Measurements from ENCODE around the gene TCF12. TPM values are rescaled to one million over a fixed set of nuclear protein-coding genes. Genes with fewer than 3 reads are reported as not detected.

TCF12 gene
- total RNA-seq, 4 donors from 2014 or later, result 105 to 446 (median 180) TPM

DNA sequence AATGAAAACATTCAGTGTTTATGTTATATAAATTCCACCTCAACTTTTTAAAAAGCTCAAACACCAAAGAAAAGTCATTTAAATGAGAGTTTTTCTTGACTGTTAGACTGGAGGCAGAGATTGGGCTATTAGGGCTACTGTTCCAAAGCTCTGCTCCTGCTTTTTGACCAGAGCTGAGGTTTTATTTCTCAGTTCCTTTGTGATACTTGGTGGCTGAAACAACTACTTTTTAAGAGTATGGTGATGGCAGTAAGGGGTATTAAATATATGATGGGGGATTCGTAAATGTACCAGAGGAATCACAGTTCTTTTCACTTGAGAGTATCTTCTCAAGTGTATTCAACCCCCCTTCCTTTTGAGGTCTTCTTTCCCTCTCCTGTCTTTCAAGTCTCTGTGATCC, 271.8 kb downstream of the TCF12 start:
- peaks cover 0 to 9% (median 4%) of the 10 kb centered on the region in 4 donors for H3K36me3 ChIP-seq
- H3K27me3 ChIP-seq, result no peaks in the 10 kb centered on the region
- H3K4me3 ChIP-seq, result no peak overlapping the region
- H3K9me3 ChIP-seq, result no peaks in the 10 kb centered on the region
- in situ Hi-C loops (cut with MboI; ENCODE audit: low pct_ligation_motif_present in 1 of 4, low pct_unique_long_range_greater_than_20kb in 1 of 4, low sequenced_read_pairs in 3 of 4) (no loop called here), intact Hi-C loops (cut with DNase I; ENCODE audit: low total_unique reads) (no loop called here)
- no peak overlapping the region for H3K27ac ChIP-seq
- TF ChIP-seq, protein P1, sequence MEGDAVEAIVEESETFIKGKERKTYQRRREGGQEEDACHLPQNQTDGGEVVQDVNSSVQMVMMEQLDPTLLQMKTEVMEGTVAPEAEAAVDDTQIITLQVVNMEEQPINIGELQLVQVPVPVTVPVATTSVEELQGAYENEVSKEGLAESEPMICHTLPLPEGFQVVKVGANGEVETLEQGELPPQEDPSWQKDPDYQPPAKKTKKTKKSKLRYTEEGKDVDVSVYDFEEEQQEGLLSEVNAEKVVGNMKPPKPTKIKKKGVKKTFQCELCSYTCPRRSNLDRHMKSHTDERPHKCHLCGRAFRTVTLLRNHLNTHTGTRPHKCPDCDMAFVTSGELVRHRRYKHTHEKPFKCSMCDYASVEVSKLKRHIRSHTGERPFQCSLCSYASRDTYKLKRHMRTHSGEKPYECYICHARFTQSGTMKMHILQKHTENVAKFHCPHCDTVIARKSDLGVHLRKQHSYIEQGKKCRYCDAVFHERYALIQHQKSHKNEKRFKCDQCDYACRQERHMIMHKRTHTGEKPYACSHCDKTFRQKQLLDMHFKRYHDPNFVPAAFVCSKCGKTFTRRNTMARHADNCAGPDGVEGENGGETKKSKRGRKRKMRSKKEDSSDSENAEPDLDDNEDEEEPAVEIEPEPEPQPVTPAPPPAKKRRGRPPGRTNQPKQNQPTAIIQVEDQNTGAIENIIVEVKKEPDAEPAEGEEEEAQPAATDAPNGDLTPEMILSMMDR (IDR thresholded peaks at IDR 0.05), result no peak
- TF ChIP-seq EP300 (IDR thresholded peaks at IDR 0.05; ENCODE audit: low read depth), result no peak
- TF ChIP-seq POLR2AphosphoS5 (IDR thresholded peaks at IDR 0.05), result no peak
- TF ChIP-seq POLR2A (IDR thresholded peaks at IDR 0.05), result no peak
- no peaks in the 10 kb centered on the region for H3K4me1 ChIP-seq
- DNase-seq, result no peak
- 79% methylated on average over 1 of the region's 1 CpG; no CpG with 5 or more reads in 1 of the 2 donors for WGBS, 2 donors (ENCODE audit: low coverage in 1 of 2)

DNA sequence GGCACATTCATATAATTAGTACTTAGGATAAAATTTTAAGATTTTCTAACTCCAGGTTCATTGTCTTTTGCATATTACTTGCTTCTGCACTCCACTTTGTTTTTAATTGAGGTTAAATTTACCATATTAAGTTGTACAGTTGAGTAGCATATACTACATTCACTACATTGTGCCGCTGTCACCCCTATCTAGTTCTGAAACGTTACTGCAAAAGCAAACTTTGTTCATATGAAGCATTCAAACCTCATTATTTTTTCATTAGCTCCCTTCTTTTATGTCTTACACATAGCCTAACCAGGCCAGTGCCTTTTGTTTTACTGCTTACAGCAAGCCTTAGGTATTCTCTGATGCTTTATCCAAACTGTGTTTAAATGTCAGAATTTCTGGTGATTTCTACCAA, 274.7 kb downstream of the TCF12 start:
- Histone ChIP-seq H3K4me1 (peaks cover 0 to 3% (median 2%) of the 10 kb centered on the region in 4 donors), H3K36me3 (peaks cover 0 to 9% (median 2%) of the 10 kb centered on the region in 4 donors), H3K27ac (no peak overlapping the region), H3K9me3 (no peaks in the 10 kb centered on the region), H3K4me3 (no peak overlapping the region), H3K27me3 (no peaks in the 10 kb centered on the region)
- no peak for TF ChIP-seq EP300 (IDR thresholded peaks at IDR 0.05; ENCODE audit: low read depth)
- TF ChIP-seq, protein P1 (IDR thresholded peaks at IDR 0.05), result no peak
- no peak for TF ChIP-seq POLR2AphosphoS5 (IDR thresholded peaks at IDR 0.05)
- TF ChIP-seq POLR2A (IDR thresholded peaks at IDR 0.05), result no peak
- no peak for DNase-seq
- intact Hi-C loops (cut with DNase I; ENCODE audit: low total_unique reads), result no loop called here
- WGBS, 2 donors (ENCODE audit: low coverage in 1 of 2), result 86% methylated on average over 2 of the region's 2 CpGs
- in situ Hi-C loops (cut with MboI; ENCODE audit: low pct_ligation_motif_present in 1 of 4, low pct_unique_long_range_greater_than_20kb in 1 of 4, low sequenced_read_pairs in 3 of 4), result no loop called here

DNA sequence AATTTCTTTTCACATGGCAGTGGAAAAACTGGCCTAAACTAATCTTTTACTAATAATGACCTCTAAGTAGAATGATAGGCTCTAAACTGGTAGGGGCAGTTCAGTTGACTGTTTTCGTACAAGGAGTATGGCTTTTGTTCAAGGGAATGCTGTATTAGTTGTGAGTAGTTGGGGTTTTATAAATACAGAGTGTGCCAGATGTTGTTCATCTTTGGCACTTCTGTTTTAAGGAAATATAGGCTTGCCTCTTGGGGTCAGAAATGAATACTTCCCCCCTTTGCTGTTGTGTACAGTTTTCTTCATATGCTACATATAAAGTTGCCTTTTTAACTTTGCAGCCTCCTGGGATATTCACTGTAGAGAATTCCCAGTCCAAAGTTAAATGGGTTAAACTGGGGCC, 276.9 kb downstream of the TCF12 start:
- Histone ChIP-seq H3K4me3 (no peak overlapping the region), H3K36me3 (peaks cover 0 to 9% (median 2%) of the 10 kb centered on the region in 4 donors), H3K27me3 (no peaks in the 10 kb centered on the region), H3K4me1 (peaks cover 5 to 25% (median 11%) of the 10 kb centered on the region in 4 donors), H3K9me3 (no peaks in the 10 kb centered on the region), H3K27ac (no peak overlapping the region)
- in situ Hi-C loops (cut with MboI; ENCODE audit: low pct_ligation_motif_present in 1 of 4, low pct_unique_long_range_greater_than_20kb in 1 of 4, low sequenced_read_pairs in 3 of 4) (no loop called here), intact Hi-C loops (cut with DNase I; ENCODE audit: low total_unique reads) (no loop called here)
- DNase-seq, result no peak
- TF ChIP-seq EP300 (IDR thresholded peaks at IDR 0.05; ENCODE audit: low read depth) (no peak), POLR2A (IDR thresholded peaks at IDR 0.05) (no peak), POLR2AphosphoS5 (IDR thresholded peaks at IDR 0.05) (no peak)
- TF ChIP-seq, protein P1 (IDR thresholded peaks at IDR 0.05), result no peak
- 80 to 88% methylated on average over 1 of the region's 1 CpG for WGBS, 2 donors (ENCODE audit: low coverage in 1 of 2)

DNA sequence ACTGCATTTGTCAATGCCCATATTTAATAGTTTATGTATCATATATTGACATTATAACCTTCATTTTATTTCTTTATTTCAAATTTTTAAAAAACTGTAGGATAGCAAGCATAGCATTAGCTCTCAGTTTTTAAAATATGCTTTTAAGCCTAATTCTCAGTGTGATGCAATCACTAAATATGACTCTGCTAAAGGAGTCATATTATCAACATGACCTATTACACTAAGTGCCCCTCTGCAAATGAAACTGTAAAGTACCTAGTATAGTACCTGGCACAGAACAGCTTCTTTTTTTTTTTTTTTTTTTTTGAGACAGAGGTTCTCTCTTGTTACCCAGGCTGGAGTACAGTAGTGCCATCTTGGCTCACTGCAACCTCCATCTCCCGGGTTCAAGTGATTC, 278.4 kb downstream of the TCF12 start:
- Histone ChIP-seq H3K27ac (no peak overlapping the region), H3K4me3 (no peak overlapping the region), H3K36me3 (peaks cover 0 to 9% (median 2%) of the 10 kb centered on the region in 4 donors), H3K4me1 (peaks cover 5 to 38% (median 11%) of the 10 kb centered on the region in 4 donors), H3K27me3 (no peaks in the 10 kb centered on the region), H3K9me3 (no peaks in the 10 kb centered on the region)
- intact Hi-C loops (cut with DNase I; ENCODE audit: low total_unique reads), result no loop called here
- 91% methylated on average over 1 of the region's 1 CpG; no CpG with 5 or more reads in 1 of the 2 donors for WGBS, 2 donors (ENCODE audit: low coverage in 1 of 2)
- DNase-seq, result no peak
- TF ChIP-seq, protein P1 (IDR thresholded peaks at IDR 0.05), result no peak
- no peak for TF ChIP-seq POLR2AphosphoS5 (IDR thresholded peaks at IDR 0.05)
- TF ChIP-seq EP300 (IDR thresholded peaks at IDR 0.05; ENCODE audit: low read depth), result no peak
- TF ChIP-seq POLR2A (IDR thresholded peaks at IDR 0.05), result no peak
- in situ Hi-C loops (cut with MboI; ENCODE audit: low pct_ligation_motif_present in 1 of 4, low pct_unique_long_range_greater_than_20kb in 1 of 4, low sequenced_read_pairs in 3 of 4), result no loop called here

Data from transverse colon (tissue), 4 donors.